B cell (primary cell): ENCODE results near the gene TRA2A. TPM values are rescaled to one million over a fixed set of nuclear protein-coding genes. Genes with fewer than 3 reads are reported as not detected.

Experiments used
- ATAC-seq: fragments of 200-7000 bp; cut with Tn5 transposase; one replicate; pipeline ENCODE4 v1.10.0; 2021; ENCODE audit warnings: low read depth, mild to moderate bottlenecking, moderate number of reproducible peaks, moderate library complexity
- CTCF ChIA-PET: fragments of 350-600 bp; sonication (Branson Sonifier 250); formaldehyde crosslinking; loops from one replicate; lab custom pipeline; 2021; ENCODE audit warnings: antibody characterized with exemption, inconsistent platforms; lab: Charles Lee
- POLR2A ChIA-PET: fragments of 350-600 bp; sonication (Branson Sonifier 250); formaldehyde crosslinking; loops from one replicate; lab custom pipeline; 2021; ENCODE audit warnings: antibody characterized with exemption; lab: Charles Lee
- DNase-seq: peaks from one replicate; pipeline ENCODE4 v3.0.0; 2013
- H2AFZ ChIP-seq: 2 replicates; pipeline ENCODE4 v1.6.1; 2012; ENCODE audit warnings: mild to moderate bottlenecking, low read depth, low read length; ENCODE audit not compliant: insufficient read depth, poor library complexity, severe bottlenecking
- H3K27ac ChIP-seq, 2 donors: 1 replicate in 1 of 2; 2 replicates in 1 of 2; pipeline ENCODE4 v1.5.1; 2012 to 2013; ENCODE audit warnings: low read length in 2 of 2, mild to moderate bottlenecking in 2 of 2, moderate library complexity in 1 of 2
- H3K27me3 ChIP-seq, 4 experiments: fragments of 200-600 bp in 1 of 4; sonication (generic) in 1 of 4; replicated peaks in 1 of 4; 1 replicate in 2 of 4; 2 replicates in 2 of 4; pipeline versions ENCODE4 v1.6.1 to v1.7.0; 2013 to 2016; ENCODE audit warnings: low read length in 3 of 4, mild to moderate bottlenecking in 2 of 4, mixed read lengths in 1 of 4, moderate library complexity in 1 of 4; ENCODE audit not compliant: insufficient read depth in 4 of 4, control insufficient read depth in 3 of 4; ENCODE audit errors: control extremely low read depth in 1 of 4
- H3K36me3 ChIP-seq, 2 experiments: replicated peaks in 1 of 2; 1 replicate in 1 of 2; 2 replicates in 1 of 2; pipeline versions ENCODE4 v1.6.1 to v1.7.1; 2013; ENCODE audit warnings: low read length in 1 of 2; ENCODE audit not compliant: insufficient read depth in 2 of 2, control insufficient read depth in 1 of 2; ENCODE audit errors: control extremely low read depth in 1 of 2, extremely low read depth in 1 of 2
- H3K4me1 ChIP-seq, 2 donors: fragments of 200-600 bp in 1 of 2; sonication (generic) in 1 of 2; 1 replicate in 1 of 2; 2 replicates in 1 of 2; pipeline versions ENCODE4 v1.5.1 to v1.6.1; 2013 to 2017; ENCODE audit warnings: low read length in 2 of 2; ENCODE audit not compliant: control insufficient read depth in 2 of 2, insufficient read depth in 2 of 2
- H3K4me2 ChIP-seq: replicated peaks from 2 replicates; pipeline ENCODE3; 2012; ENCODE audit warnings: mild to moderate bottlenecking, low read depth, low read length; ENCODE audit not compliant: poor library complexity, severe bottlenecking
- H3K4me3 ChIP-seq, 5 experiments: fragments of 200-600 bp in 1 of 5; sonication (generic) in 1 of 5; 1 replicate in 3 of 5; 2 replicates in 2 of 5; pipeline versions ENCODE4 v1.5.1 to v1.7.0; 2011 to 2016; ENCODE audit warnings: low read length in 4 of 5, mild to moderate bottlenecking in 4 of 5, low read depth in 2 of 5, control low read depth in 1 of 5, moderate library complexity in 1 of 5; ENCODE audit not compliant: insufficient read depth in 1 of 5; ENCODE audit errors: control extremely low read depth in 1 of 5, extremely low read depth in 1 of 5
- H3K79me2 ChIP-seq: fragments of 200-600 bp; sonication (generic); one replicate; pipeline ENCODE4 v1.6.0; 2016; ENCODE audit warnings: low read length; ENCODE audit not compliant: control insufficient read depth, insufficient read depth
- H3K9ac ChIP-seq: fragments of 200-600 bp; sonication (generic); 2 replicates; pipeline ENCODE4 v1.6.1; 2017; ENCODE audit warnings: mild to moderate bottlenecking, low read length, moderate library complexity
- H3K9me3 ChIP-seq, 3 donors: one replicate each; pipeline versions ENCODE4 v1.6.1 to v1.7.1; 2013; ENCODE audit warnings: low read length in 2 of 3; ENCODE audit not compliant: control insufficient read depth in 2 of 3, insufficient read depth in 1 of 3; ENCODE audit errors: control extremely low read depth in 1 of 3
- H4K20me1 ChIP-seq: 2 replicates; pipeline ENCODE4 v1.6.0; 2012; ENCODE audit warnings: mild to moderate bottlenecking, low read length; ENCODE audit not compliant: insufficient read depth, control insufficient read depth, poor library complexity, severe bottlenecking
- H3K27ac Mint-ChIP-seq: one replicate; pipeline ENCODE4 v1.8.0; 2021; ENCODE audit warnings: mixed read lengths
- H3K27me3 Mint-ChIP-seq: one replicate; pipeline ENCODE4 v1.8.0; 2021; ENCODE audit warnings: mixed read lengths
- H3K4me1 Mint-ChIP-seq: one replicate; pipeline ENCODE4 v1.8.0; 2021; ENCODE audit warnings: mixed read lengths
- H3K4me3 Mint-ChIP-seq: one replicate; pipeline ENCODE4 v1.8.0; 2021; ENCODE audit warnings: mixed read lengths
- H3K9me3 Mint-ChIP-seq: one replicate; pipeline ENCODE4 v1.8.0; 2022; ENCODE audit warnings: mixed read lengths; ENCODE audit not compliant: insufficient read depth
- CTCF ChIP-seq: fragments of 200-600 bp; IDR thresholded peaks from one replicate; pipeline ENCODE4 v1.8.0; 2022; ENCODE audit warnings: antibody characterized with exemption, mild to moderate bottlenecking
- EZH2 ChIP-seq: IDR thresholded peaks from 2 replicates; pipeline ENCODE4 v1.6.1; 2012; ENCODE audit warnings: borderline replicate concordance, low read depth, mild to moderate bottlenecking, moderate library complexity, low read length; ENCODE audit not compliant: insufficient read depth, poor library complexity, severe bottlenecking
- WGBS: methylation state at CpG from one replicate; pipeline ENCODE4 v1.1.5; 2013; ENCODE audit warnings: missing lambda C conversion rate; ENCODE audit not compliant: insufficient coverage; 5-methylcytosine and 5-hydroxymethylcytosine counted together
- intact Hi-C: fragments of 100-400 bp; cut with micrococcal nuclease; formaldehyde crosslinking; loops from one replicate; pipeline ENCODE4 v1.10.0; 2022
- polyA plus RNA-seq: library from polyadenylated mRNA; depleted of rRNA; stranded (reverse); fragments of >200 nt; gene quantifications from 2 replicates; pipeline ENCODE4 v1.2.3, GENCODE V29; 2012
- total RNA-seq, 2 donors: library from RNA; stranded (reverse); fragments of 120-200 nt in 1 of 2; gene quantifications; 1 replicate in 1 of 2; 2 replicates in 1 of 2; pipeline versions ENCODE4 v1.2.3 to v1.2.4, GENCODE V29; 2013 to 2022

Gene TRA2A
- total and polyA plus RNA-seq, 2 donors (not counting 1 experiment from before 2014, with no cell fraction given): 107 to 173 TPM

- Histone ChIP-seq H2AFZ (peak within 1 kb of the TSS; percentile 72), H3K9ac (peak within 1 kb of the TSS; percentile 59), H4K20me1 (peaks cover 22% of the 10 kb centered on the region), H3K79me2 (no peaks in the 10 kb centered on the region), H3K9me3 (peaks cover 0 to 46% (median 9%) of the 10 kb centered on the region in 3 donors), H3K4me3 (peak within 1 kb of the TSS; percentile 36 to 90 (median 53)), H3K27me3 (peaks cover 0 to 83% (median 74%) of the 10 kb centered on the region in 4 experiments), H3K4me2 (peak within 1 kb of the TSS; percentile 89), H3K36me3 (peaks cover 0 to under 1% of the 10 kb centered on the region in 2 experiments), H3K4me1 (peaks cover 61 to 73% of the 10 kb centered on the region in 2 donors), H3K27ac (peak within 1 kb of the TSS in 1 of 2 donors; percentile 16)
- DNase-seq (peak; percentile 70), ATAC-seq (no peak)
- H3K4me1 Mint-ChIP-seq: peaks cover 48% of the 10 kb centered on the region
- peak within 1 kb of the TSS; percentile 84 for H3K27ac Mint-ChIP-seq
- peak within 1 kb of the TSS; percentile 86 for H3K4me3 Mint-ChIP-seq
- H3K9me3 Mint-ChIP-seq: no peaks in the 10 kb centered on the region
- CTCF ChIA-PET: interaction anchor here (1.0 kb wide), 1 partner anchor 12 kb away, joined by 3 read pairs; no protein-coding TSS in a partner anchor
- under 1% methylated on average over 18 of the region's 34 CpGs for WGBS
- POLR2A ChIA-PET: interaction anchor here (0.7 kb wide), 1 partner anchor 61 kb away, joined by 3 read pairs; no protein-coding TSS in a partner anchor
- TF ChIP-seq CTCF (no peak), EZH2 (peak; percentile 96)
- H3K27me3 Mint-ChIP-seq: peaks cover 58% of the 10 kb centered on the region
- intact Hi-C loops: loop anchor here (2.0 to 5.0 kb wide), 2 partner anchors 98 to 173 kb away; partner anchors contain the start of gene MALSU1
Observed at GRCh38 chr7:23470330-23471105, 61.3 kb downstream of the TRA2A start, which contains the start of gene IGF2BP3. Gene IGF2BP3 (minus strand): TSS chr7:23470491. CDS start chr7:23470110, 381 bp downstream.
